Measurements from ENCODE around the gene CRTC1.
"Not testable (repeated sequence)": the region's sequence is repeated elsewhere in the genome, so short reads cannot be mapped to it uniquely, and the experiment has no call there.

CRTC1 gene

GRCh38 chr19:18789883-18790565 lies 106.5 kb downstream of the CRTC1 start:
- peak; percentile 39 for DNase-seq

- DNase-seq = no peak
Measured at GRCh38 chr19:18790566-18791314, 107.3 kb downstream of the CRTC1 start, which contains the start of gene COMP. TSS of gene COMP (minus strand) at chr19:18791305. CDS start at chr19:18791269, 36 bp downstream.

- DNase-seq = no peak
Measured at GRCh38 chr19:18791315-18791678, 107.8 kb downstream of the CRTC1 start.

GRCh38 chr19:18792661-18793060 lies 109.2 kb downstream of the CRTC1 start:
- no peak for DNase-seq

GRCh38 chr19:18793144-18794028 lies 109.9 kb downstream of the CRTC1 start:
- no peak for DNase-seq

GRCh38 chr19:18794029-18794313 lies 110.5 kb downstream of the CRTC1 start:
- no peak for DNase-seq

- no peak for DNase-seq
Measured at GRCh38 chr19:18794692-18795091, 111.2 kb downstream of the CRTC1 start.

GRCh38 chr19:18795540-18795939 lies 112.1 kb downstream of the CRTC1 start:
- DNase-seq = no peak

- DNase-seq = no peak
Measured at GRCh38 chr19:18796239-18796638, 112.8 kb downstream of the CRTC1 start.

- no peak for DNase-seq
Measured at GRCh38 chr19:18798384-18799352, 115.2 kb downstream of the CRTC1 start.

- DNase-seq = no peak
Measured at GRCh38 chr19:18799389-18799970, 116.0 kb downstream of the CRTC1 start.

- no peak for DNase-seq
Measured at GRCh38 chr19:18800079-18800478, 116.6 kb downstream of the CRTC1 start.

- no peak for DNase-seq
Measured at GRCh38 chr19:18800636-18801035, 117.2 kb downstream of the CRTC1 start.

GRCh38 chr19:18802354-18802753 lies 118.9 kb downstream of the CRTC1 start:
- DNase-seq = no peak

GRCh38 chr19:18803550-18804138 lies 120.2 kb downstream of the CRTC1 start:
- DNase-seq = no peak

- no peak for DNase-seq
Measured at GRCh38 chr19:18804139-18804601, 120.7 kb downstream of the CRTC1 start.

- DNase-seq = no peak
Measured at GRCh38 chr19:18804643-18805042, 121.2 kb downstream of the CRTC1 start.

- no peak for DNase-seq
Measured at GRCh38 chr19:18807861-18808331, 124.4 kb downstream of the CRTC1 start.

GRCh38 chr19:18809149-18809868 lies 125.8 kb downstream of the CRTC1 start:
- DNase-seq = no peak

- not testable (repeated sequence) for DNase-seq
Measured at GRCh38 chr19:18811638-18812037, 128.2 kb downstream of the CRTC1 start.

- no peak for DNase-seq
Measured at GRCh38 chr19:18814063-18814462, 130.6 kb downstream of the CRTC1 start.
